UCSD-AML1 (cell line): ENCODE measurements around the gene USP2.
A peak's percentile ranks its signal among the peaks of the same experiment; 100 is the strongest.

Source experiments
- DNase-seq: peaks from one replicate; lab custom pipeline; 2025; ENCODE audit not compliant: unreplicated experiment; lab: John Stamatoyannopoulos, UW

Gene USP2, protein sequence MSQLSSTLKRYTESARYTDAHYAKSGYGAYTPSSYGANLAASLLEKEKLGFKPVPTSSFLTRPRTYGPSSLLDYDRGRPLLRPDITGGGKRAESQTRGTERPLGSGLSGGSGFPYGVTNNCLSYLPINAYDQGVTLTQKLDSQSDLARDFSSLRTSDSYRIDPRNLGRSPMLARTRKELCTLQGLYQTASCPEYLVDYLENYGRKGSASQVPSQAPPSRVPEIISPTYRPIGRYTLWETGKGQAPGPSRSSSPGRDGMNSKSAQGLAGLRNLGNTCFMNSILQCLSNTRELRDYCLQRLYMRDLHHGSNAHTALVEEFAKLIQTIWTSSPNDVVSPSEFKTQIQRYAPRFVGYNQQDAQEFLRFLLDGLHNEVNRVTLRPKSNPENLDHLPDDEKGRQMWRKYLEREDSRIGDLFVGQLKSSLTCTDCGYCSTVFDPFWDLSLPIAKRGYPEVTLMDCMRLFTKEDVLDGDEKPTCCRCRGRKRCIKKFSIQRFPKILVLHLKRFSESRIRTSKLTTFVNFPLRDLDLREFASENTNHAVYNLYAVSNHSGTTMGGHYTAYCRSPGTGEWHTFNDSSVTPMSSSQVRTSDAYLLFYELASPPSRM

GRCh38 chr11:119381181-119381988 is at the start of gene USP2:
Gene USP2, minus strand, starts transcription at chr11:119381690. Its CDS starts 8,210 bp downstream, at chr11:119373480.
- DNase-seq = peak; percentile 95

GRCh38 chr11:119427279-119427678 is 45.8 kb upstream of the USP2 start:
- DNase-seq = no peak

DNA sequence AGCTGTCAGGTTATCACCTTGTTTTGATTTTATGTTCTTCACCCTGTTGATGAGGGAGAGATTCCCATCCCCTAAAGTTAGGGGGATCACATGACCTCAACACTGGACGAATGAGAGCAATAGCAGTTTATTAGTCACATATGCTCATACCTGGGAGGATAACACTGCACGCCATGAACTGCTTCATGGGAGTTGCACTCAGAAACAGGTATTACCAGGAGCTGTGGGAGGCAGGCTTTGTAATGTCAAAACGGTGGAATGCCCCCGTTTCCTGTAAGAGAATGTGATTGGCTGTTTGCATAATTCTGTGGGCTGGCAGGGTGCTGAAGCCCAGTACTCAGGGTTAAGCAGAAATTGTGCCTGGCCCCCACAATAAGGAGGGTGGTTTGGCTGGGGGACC is 44.7 kb upstream of the USP2 start:
- DNase-seq = no peak

DNA sequence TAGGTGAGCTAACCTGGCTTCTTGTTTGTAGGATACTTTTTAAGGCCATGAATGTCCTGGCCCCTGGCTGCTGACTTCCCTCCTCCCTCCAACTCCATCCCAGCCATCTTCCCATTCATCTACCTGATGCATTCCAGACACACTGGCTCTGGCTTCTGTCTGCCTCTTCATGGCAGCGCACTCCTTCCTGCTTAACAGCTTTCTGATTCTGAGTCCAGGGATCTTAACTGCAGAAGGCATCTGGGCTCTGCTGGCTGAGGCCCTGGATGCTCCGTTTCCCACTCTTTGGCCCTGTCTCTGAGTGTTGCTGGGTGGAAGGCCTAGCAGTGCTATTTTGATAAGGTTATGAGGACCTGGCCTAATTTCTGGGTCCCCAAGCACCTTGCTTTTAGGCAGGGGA is 43.3 kb upstream of the USP2 start:
- no peak for DNase-seq

- DNase-seq = no peak
Measured at GRCh38 chr11:119424276-119424675, 42.8 kb upstream of the USP2 start.

DNA sequence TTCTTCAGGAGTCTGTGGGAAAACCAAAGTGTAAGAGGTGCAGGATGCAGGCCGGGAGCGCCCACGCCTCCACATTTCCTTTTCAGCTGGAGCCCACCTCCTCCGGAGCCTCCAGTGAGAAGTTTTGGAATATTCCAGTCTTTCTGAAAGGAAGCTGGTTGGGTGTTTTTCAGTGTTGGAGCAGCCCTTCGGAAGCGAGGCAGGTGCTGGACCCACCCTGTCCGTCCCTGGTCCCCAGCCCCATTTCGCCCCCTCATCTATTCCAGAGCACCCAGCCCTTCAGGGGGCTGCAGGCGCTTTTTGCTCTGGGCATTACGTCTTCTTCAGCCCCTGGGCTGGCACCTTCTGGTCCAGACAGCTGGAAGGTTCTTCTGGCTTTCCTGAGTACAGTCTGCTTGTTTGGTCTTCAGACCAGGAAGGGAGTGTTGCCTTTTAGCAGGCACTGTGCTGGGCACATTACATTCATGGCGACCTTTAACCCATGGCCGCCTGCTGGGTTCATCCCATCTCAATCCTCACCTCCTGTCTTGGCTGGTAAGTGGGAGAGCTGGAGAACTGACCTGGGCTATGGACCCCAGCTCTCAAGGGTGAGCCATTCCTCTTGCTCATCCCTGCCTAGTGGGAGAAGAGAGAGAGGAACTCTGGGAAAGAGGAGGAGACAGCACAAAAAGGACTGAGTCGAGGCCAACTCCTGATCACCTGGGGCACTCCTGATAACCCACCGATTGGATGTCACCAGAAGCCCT is 42.2 kb upstream of the USP2 start:
- DNase-seq = no peak

DNA sequence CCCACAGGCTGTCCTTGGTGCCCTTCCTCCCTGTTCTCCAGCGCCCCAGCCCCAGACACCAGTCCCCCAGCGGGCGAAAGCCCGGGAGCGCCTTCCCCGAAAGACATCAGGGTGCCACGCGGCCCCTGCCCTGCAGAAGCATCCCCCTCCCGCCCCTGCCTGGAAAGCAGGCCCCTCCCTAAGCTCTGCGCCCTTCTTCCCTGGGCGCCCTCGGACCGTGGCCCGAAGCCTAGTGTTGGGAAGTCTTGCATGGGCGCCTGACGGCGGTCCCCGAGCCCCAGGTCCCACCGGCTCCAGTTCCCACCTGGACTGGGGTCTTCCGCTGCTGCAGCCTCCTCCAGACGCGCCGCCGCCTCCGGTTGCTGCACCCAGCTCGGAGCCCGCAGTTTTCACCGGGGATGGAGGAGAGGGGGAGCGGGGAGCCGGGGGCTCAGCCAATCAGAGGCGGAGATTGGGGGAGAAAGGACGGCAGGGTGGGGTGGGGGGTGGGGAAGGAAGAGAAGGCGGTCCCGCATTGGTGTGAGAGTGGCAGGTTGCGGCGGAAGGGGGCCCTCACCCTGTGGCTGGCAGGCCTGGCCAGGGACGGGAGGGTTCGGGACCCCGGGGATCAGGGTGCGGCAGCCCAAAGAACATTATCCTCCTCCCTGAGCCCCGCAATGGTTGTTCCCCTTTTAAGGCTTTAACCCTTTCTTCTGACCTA is 41.5 kb upstream of the USP2 start, which contains the start of gene THY1:
Gene THY1 (minus strand): TSS at position 364 of the 700 bp plus-strand sequence. CDS start 2,267 bp downstream, outside the sequence.
- DNase-seq = no peak

DNA sequence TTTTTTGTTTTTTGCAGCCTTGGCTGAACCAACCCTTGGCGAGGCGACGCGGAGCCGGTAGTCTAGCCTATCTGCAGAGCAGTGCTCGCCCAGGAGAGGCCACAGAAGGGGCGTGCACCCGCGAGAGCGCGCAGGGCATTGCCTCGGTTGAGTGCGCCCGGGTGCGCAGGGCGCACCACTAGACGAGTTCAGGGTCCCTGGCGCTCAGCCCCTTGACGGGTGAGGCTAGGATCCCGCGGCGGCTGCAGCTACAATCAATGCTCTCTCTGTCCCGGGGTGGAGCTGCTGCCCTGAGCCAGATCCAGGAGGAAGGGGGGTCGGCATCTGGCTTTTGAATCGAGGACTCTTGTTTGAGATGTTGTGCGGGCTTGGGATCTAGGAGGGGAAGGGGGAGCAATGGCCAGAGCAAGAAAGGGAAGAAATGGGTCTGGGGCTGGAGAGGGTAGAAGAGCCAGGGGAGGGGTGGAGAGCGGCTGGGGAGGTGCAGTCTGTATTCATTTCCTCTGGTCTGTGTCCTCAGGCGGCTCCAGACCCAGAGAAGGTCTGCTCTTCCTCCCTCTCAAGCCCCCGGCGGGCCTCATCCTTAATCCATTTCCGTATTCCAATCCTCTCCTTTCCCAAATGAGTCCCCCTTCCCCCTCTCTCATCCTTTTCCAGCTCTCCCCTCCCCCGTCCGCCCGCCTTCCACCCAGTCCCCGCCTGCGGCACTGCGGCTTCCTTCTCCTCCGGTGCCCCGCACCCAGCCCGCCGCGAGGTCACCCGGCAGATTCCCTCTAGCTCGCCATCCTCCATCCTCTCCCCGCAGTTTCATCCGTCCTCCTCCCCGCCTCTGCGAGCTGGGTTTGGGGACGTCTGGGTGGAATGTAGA is 40.7 kb upstream of the USP2 start:
- peak; percentile 42 for DNase-seq

GRCh38 chr11:119421351-119421750 is 39.9 kb upstream of the USP2 start:
- no peak for DNase-seq

DNA sequence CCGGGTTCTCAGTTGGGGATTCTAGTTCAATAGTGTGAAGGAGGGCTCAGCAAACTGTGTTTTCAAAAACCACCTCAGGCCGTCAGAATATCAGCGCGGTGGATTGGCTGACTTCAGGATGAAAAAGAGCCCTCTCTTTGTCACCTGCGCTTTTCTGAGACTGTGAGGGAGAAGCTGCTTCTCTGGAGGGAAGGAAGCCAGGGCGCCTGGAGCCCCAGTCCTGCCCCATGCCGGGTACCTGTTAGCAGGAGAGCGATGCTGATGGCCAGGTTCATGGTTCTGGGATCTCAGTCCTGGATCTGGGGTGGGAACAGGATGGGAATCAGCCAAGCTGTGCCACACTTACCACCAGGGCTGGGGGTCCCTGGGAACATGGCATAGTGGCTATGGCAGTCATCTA is 39.1 kb upstream of the USP2 start:
- no peak for DNase-seq

GRCh38 chr11:119419834-119420492 is 38.5 kb upstream of the USP2 start:
- DNase-seq = no peak

DNA sequence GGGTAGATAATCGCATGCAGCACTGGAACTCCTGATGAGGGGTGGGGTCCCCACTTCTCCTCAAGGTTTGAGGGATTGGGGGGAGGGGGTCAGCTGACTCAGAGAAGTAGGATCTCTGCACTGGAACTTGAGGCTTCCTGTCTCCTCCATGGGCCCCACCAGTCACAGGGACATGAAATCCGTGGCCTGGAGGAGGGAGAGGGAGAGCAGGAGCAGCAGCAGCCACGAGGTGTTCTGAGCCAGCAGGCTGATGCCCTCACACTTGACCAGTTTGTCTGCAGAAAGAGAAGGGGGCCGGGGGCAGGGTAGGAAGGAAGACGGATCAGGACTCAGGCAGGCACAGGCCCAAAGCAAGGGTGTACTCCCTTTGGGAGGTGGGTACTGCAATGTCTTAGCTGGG is 37.8 kb upstream of the USP2 start:
- DNase-seq = no peak

GRCh38 chr11:119418759-119419158 is 37.3 kb upstream of the USP2 start:
- DNase-seq = no peak

- peak; percentile 38 for DNase-seq
Measured at GRCh38 chr11:119417726-119418540, 36.4 kb upstream of the USP2 start.

- no peak for DNase-seq
Measured at GRCh38 chr11:119416606-119417580, 35.4 kb upstream of the USP2 start.

GRCh38 chr11:119415966-119416365 is 34.5 kb upstream of the USP2 start:
- DNase-seq = no peak

GRCh38 chr11:119415517-119415916 is 34.0 kb upstream of the USP2 start:
- DNase-seq = no peak
